ENCODE data around the gene TBR1.

TBR1 gene

GRCh38 chr2:161415034-161415986 is 787 bp upstream of the TBR1 start:
- no peak for DNase-seq

DNA sequence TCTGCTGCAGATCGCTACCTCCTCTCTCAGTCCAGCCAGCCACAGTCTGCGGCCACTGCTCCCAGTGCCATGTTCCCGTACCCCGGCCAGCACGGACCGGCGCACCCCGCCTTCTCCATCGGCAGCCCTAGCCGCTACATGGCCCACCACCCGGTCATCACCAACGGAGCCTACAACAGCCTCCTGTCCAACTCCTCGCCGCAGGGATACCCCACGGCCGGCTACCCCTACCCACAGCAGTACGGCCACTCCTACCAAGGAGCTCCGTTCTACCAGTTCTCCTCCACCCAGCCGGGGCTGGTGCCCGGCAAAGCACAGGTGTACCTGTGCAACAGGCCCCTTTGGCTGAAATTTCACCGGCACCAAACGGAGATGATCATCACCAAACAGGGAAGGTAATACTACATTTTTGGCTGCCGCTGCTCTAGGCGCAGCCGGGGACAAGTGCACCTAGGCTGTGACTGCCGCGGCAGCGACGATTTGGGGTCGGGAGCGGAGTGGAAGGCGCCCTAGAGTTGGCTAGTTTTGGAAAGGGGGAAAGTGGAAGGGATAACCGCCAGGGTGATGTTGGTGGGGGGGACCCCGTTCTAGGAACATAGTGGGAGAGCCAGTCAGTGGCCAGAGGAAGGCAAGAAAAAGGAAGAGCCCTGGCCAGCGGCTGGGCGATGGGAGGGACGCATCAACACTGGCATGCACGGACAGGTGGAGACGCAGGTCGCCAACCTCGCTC is 776 bp downstream of the TBR1 start:
- DNase-seq: no peak

- DNase-seq: no peak
Measured at GRCh38 chr2:161417438-161418274, 1.6 kb downstream of the TBR1 start.

DNA sequence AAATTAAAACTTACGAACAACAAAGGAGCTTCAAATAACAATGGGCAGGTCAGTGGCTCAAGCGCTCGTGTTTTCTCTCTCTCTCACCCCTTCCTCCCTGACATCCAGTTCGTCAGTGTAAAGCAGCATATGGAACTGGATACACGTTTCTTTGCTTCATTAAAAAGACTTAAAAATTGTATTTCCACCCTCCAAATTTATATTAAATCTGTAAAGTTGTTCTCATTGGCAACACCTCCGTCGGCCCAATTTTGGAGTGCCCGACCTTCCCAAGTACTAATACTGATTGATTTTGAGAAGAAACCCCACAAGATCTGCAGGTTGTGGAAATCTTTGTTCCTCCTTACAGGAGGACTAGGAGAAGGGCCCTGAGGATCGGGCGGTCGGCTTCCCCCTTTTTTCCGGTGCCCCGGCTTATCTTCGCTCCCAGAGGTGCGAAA is 2.2 kb downstream of the TBR1 start:
- no peak for DNase-seq

GRCh38 chr2:161418715-161419637 is 2.9 kb downstream of the TBR1 start:
- DNase-seq: no peak

DNA sequence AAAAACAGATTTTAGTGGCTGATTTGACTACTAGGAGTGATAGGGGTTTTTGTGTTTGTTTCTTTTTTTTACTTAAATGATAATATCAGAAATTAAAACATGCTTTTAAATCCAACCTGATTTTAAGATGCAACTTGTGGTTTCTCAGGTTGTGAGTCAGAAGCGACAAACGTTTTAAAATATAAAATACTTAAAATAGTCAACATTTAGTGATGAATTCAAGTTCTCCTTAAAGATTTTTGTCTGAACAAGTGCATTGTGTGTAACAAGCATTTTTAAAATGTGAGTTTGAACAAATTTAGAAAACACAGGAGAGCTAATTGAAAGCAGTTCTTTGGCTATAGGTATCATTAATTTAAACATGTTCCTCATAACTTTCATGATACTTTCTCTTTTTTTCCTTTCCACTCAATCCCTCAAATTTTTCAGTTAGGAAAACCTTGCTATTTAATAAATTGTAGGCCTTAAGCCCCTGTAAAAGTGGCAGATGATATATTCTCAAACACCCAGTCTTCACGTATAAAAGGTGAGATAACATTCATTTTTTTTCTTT is 3.6 kb downstream of the TBR1 start:
- no peak for DNase-seq

- no peak for DNase-seq
Measured at GRCh38 chr2:161420406-161421074, 4.4 kb downstream of the TBR1 start.

DNA sequence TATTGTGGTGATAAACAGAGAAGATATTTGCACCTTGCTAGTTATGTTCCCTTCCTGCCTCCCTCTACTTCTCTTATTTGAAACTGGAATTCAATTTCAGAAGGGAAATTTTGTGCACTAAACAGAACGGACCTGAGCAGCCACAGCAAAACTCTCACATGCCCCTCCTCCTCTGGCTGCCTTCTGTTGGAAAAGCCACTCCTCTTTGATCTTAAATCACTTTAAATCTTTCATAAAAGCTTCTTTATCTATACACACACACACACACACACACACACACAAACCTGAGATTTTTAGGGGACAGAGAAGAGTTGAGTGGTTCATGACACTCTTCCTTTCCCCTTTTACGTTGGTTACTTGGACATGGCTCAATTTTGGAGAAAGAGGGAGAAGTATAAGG is 5.6 kb downstream of the TBR1 start:
- no peak for DNase-seq

DNA sequence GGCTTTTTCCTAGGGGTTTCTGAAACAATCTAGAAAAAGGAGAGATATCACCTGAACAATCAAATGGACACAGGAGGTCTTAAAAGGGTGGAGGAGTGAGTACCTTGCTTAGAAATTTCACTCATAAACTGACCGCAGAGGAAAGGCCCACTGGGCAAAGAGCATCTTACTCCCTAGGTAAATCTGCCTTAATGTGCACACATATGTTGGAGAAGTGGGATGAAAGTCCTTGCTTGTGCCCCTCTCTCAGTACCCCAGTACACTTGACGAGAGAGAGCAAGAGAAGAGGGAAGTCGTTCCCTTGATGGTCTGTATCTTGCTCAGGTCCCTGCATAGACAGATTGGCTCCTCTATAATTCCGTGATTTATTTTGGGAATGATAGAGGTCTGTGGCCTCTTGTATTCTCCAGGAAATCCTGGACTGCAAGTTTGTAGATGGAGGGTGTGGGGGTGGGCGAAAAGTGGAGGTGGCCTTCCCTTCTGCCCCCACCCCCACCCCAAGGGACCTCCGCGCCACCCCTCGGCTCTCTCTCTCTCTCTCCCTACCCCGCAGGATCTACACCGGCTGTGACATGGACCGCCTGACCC is 6.8 kb downstream of the TBR1 start:
- DNase-seq: no peak

DNA sequence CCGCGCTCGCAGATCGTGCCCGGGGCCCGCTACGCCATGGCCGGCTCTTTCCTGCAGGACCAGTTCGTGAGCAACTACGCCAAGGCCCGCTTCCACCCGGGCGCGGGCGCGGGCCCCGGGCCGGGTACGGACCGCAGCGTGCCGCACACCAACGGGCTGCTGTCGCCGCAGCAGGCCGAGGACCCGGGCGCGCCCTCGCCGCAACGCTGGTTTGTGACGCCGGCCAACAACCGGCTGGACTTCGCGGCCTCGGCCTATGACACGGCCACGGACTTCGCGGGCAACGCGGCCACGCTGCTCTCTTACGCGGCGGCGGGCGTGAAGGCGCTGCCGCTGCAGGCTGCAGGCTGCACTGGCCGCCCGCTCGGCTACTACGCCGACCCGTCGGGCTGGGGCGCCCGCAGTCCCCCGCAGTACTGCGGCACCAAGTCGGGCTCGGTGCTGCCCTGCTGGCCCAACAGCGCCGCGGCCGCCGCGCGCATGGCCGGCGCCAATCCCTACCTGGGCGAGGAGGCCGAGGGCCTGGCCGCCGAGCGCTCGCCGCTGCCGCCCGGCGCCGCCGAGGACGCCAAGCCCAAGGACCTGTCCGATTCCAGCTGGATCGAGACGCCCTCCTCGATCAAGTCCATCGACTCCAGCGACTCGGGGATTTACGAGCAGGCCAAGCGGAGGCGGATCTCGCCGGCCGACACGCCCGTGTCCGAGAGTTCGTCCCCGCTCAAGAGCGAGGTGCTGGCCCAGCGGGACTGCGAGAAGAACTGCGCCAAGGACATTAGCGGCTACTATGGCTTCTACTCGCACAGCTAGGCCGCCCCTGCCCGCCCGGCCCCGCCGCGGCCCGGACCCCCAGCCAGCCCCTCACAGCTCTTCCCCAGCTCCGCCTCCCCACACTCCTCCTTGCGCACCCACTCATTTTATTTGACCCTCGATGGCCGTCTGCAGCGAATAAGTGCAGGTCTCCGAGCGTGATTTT is 7.6 kb downstream of the TBR1 start:
- no peak for DNase-seq

GRCh38 chr2:161424394-161424769 is 8.3 kb downstream of the TBR1 start:
- DNase-seq: no peak

DNA sequence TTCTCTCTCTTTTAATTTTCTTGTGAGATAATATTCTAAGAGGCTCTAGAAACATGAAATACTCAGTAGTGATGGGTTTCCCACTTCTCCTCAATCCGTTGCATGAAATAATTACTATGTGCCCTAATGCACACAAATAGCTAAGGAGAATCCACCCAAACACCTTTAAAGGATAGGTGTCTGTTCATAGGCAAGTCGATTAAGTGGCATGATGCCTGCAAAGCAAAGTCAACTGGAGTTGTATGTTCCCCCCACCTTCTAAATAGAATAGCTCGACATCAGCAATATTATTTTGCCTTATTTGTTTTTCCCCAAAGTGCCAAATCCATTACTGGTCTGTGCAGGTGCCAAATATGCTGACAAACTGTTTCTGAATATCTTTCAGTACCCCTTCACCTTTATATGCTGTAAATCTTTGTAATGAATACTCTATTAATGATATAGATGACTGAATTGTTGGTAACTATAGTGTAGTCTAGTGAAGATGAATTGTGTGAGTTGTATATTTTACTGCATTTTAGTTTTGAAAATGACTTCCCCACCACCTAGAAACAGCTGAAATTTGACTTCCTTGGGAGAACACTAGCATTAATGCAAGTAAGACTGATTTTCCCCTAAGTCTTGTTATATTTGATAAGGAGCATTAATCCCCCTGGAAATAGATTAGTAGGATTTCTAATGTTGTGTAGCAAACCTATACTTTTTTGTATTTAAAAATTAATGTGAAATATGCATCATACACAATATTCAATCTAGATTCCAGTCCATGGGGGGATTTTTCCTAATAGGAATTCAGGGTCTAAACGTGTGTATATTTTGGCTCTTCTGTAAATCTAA is 9.0 kb downstream of the TBR1 start:
- no peak for DNase-seq

GRCh38 chr2:161425728-161426454 is 9.8 kb downstream of the TBR1 start:
- DNase-seq: no peak

DNA sequence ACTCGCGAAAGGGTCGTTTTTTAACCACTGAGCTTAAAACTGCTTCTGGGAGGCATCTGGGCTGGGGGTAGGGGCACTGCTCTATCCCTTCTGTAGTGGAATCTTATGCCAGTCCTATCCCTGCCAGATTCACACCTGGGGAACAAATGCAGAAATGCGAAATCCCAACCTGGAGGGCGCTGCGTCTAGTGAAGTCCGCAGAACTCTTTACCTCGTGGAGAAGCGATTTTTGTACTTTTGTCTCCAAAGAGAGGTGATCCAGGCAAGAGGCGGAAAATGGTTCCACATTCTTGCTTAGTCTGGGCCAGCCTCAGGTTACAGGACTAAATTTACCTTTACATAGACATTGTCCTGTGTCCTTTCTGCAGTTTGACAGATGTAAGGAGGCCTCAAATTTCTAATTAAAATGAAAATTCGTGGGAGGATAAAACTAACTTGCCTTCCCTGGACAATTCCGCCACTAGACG is 10.4 kb downstream of the TBR1 start:
- no peak for DNase-seq

DNA sequence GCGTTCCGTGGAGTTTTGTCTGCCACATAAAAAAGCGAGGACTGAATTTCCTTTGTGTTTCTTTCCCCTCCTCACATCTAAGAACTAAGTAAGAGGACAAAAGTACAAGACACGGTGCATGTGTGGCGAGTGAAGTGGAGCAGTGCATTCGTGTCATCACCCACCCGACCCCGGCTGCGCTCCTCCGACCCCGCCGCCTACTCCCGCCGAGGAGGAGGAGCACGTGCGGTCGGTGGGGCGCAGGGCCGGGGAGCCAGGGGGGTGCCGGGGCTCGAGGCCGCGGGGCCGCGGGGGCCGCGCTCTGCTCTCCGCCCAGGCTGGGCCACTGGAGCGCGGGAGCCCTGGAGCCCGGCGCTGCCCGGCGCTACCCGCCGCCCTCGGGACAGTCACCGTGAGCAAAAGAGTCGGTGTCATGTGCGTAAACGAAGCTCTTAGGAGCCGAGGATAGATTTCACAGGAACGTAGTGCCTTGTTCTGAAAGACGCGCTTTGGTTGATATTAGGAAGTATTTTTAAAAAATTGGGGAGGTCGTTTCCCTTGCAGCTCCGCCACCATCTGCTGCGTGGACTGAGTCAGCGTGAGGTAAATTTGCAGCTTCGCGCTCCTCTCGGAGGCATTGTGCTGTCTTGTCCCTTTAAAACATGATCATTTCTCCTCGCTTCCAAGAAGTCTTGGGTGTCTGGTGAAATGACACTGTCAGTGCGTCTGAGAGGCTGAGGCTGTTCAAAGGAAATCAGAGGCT is 11.0 kb downstream of the TBR1 start:
- DNase-seq: no peak

DNA sequence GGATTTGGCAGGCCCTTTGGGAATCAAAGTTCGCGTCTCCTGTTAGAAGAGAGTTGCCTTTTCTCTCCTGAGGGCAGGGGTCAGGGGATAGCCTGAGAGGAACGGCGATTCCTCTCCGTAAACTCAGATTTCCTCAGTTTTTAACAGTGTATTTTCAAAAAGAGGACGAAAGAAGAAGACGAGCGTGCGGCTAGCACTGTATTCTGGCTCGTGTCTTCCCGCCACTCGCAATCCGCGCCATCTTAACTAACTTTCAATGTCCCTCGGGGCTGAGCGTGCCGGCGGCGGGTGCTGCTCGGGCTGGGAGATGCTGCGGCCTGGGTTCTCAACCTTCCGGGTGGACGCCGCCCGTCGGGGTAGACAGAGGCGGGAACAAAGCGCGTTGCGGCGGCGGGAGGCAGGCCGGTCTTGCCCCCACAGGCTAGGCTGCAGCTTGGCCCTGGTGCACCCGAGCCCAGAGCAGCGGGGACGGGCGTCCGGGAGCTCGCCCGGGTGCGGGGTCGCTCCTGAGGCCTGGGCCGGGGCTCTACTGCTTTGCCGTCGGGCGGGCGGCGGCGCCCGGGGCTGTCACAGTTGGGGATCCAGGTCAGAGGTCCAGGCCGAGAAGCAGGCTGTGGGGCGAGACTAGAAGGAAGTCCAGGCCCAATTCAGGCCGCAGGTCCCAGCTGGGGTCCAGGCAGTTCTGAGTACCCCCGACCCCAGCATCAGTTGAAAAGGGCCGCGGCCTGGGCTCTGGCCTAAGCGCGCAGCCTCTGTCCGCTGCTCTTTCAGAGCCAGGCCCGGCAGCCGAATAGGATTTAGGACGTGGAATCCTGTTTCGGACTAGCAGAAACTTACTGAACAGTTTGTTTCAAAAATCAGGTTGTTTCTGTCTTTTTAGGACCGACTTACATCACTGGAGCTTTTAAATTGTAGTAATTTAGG is 11.8 kb downstream of the TBR1 start:
- DNase-seq: no peak
